Lower lobe of right lung (tissue), 2 donors: ENCODE measurements around the gene PSKH1. TPM values are rescaled to one million over a fixed set of nuclear protein-coding genes. Genes with fewer than 3 reads are reported as not detected.

Source experiments
- ATAC-seq, 2 donors: fragments of 200-7000 bp; cut with Tn5 transposase; one replicate each; pipeline ENCODE4 v1.9.1; 2020 to 2022; ENCODE audit warnings: mild to moderate bottlenecking in 2 of 2, moderate library complexity in 2 of 2
- DNase-seq: peaks from one replicate; pipeline ENCODE4 v3.0.0-alpha.2; 2020
- H3K27ac ChIP-seq: fragments of 200-600 bp; one replicate; pipeline ENCODE4 v1.8.0; 2022
- H3K27me3 ChIP-seq: fragments of 200-600 bp; one replicate; pipeline ENCODE4 v1.8.0; 2022; ENCODE audit warnings: low read depth
- H3K36me3 ChIP-seq: fragments of 200-600 bp; one replicate; pipeline ENCODE4 v1.8.0; 2022; ENCODE audit warnings: mild to moderate bottlenecking
- H3K4me1 ChIP-seq: fragments of 200-600 bp; one replicate; pipeline ENCODE4 v1.8.0; 2022
- H3K4me3 ChIP-seq: fragments of 200-600 bp; one replicate; pipeline ENCODE4 v1.8.0; 2022; ENCODE audit warnings: mild to moderate bottlenecking
- H3K9me3 ChIP-seq: fragments of 200-600 bp; one replicate; pipeline ENCODE4 v1.8.0; 2022
- intact Hi-C: fragments of 100-400 bp; cut with DNase I; formaldehyde crosslinking; loops from one replicate; pipeline ENCODE4 v1.11.0; 2022
- total RNA-seq: library from RNA; stranded (reverse); fragmentation: NEBNext Ultra II Directional; extraction: Animal tissue kit (Norgen Biotek cat#: 25700); gene quantifications from one replicate; pipeline ENCODE4 v1.2.1, GENCODE V29; 2021
- TF ChIP-seq, protein P1 (sequence below): fragments of 200-600 bp; IDR thresholded peaks from one replicate; pipeline ENCODE4 v1.8.0; 2022; ENCODE audit warnings: antibody characterized with exemption, mild to moderate bottlenecking
- donor health status: DM: no; HTN: yes; CAD: no; lungs with severe emphysema.

PSKH1 gene
- total RNA-seq, 1 donor from 2014 or later, result 28.3 TPM

DNA sequence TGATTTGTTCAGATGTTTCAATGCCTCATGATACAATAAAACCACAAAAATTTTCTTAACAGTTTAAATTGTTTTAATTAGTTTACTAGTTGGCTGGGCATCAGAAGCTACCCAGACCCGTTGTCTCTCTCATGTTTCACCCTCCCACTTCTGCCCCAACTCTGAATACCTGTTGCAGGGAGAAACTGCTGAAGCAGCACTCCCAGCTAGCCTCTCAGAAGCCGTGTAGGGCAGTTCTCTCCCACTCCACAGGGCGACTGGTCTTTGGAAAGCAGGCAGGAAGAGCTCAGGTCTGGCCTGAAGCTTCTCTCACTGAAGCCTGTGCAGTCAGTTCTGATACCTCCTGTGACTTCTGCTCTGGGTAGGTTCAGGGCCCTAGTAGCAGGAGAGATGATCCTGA is 21.8 kb upstream of the PSKH1 start:
- no peak overlapping the region for H3K4me3 ChIP-seq
- H3K36me3 ChIP-seq, result peaks cover 63% of the 10 kb centered on the region
- ATAC-seq (no peak), DNase-seq (no peak)
- H3K27me3 ChIP-seq, result no peaks in the 10 kb centered on the region
- no peaks in the 10 kb centered on the region for H3K9me3 ChIP-seq
- no peak overlapping the region for H3K27ac ChIP-seq
- TF ChIP-seq, protein P1, sequence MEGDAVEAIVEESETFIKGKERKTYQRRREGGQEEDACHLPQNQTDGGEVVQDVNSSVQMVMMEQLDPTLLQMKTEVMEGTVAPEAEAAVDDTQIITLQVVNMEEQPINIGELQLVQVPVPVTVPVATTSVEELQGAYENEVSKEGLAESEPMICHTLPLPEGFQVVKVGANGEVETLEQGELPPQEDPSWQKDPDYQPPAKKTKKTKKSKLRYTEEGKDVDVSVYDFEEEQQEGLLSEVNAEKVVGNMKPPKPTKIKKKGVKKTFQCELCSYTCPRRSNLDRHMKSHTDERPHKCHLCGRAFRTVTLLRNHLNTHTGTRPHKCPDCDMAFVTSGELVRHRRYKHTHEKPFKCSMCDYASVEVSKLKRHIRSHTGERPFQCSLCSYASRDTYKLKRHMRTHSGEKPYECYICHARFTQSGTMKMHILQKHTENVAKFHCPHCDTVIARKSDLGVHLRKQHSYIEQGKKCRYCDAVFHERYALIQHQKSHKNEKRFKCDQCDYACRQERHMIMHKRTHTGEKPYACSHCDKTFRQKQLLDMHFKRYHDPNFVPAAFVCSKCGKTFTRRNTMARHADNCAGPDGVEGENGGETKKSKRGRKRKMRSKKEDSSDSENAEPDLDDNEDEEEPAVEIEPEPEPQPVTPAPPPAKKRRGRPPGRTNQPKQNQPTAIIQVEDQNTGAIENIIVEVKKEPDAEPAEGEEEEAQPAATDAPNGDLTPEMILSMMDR, result no peak
- intact Hi-C loops, result no loop called here
- H3K4me1 ChIP-seq, result peaks cover 30% of the 10 kb centered on the region

DNA sequence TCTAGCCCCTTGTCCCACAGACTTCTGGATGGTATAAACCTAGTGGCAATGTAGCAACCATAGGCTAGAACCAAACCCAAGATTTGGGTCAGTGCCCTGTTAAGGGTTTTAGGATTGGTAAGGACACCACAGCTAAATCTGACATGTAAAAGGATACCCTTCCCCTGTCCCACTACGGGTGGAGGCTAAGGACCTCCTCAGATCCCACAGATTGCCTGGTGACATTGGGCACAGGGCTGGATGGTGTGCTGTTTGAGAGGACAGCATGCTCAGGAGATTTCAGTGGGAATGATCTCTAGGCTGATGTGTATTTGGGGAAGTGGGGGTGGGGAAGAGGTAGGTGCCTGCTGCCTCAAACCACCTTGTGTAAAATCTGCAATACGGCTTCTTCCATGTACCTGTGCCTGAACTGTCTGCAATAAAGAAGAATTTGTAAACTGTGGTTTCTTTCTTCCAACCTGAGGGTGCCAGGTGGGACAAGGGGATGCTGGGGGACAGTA is 20.9 kb upstream of the PSKH1 start:
- DNase-seq (no peak), ATAC-seq (no peak)
- Histone ChIP-seq H3K4me3 (peak overlapping the region; percentile 99), H3K9me3 (no peaks in the 10 kb centered on the region), H3K36me3 (peaks cover 63% of the 10 kb centered on the region), H3K4me1 (peaks cover 30% of the 10 kb centered on the region), H3K27me3 (no peaks in the 10 kb centered on the region), H3K27ac (peak overlapping the region; percentile 90)
- TF ChIP-seq, protein P1, result no peak
- intact Hi-C loops, result no loop called here

DNA sequence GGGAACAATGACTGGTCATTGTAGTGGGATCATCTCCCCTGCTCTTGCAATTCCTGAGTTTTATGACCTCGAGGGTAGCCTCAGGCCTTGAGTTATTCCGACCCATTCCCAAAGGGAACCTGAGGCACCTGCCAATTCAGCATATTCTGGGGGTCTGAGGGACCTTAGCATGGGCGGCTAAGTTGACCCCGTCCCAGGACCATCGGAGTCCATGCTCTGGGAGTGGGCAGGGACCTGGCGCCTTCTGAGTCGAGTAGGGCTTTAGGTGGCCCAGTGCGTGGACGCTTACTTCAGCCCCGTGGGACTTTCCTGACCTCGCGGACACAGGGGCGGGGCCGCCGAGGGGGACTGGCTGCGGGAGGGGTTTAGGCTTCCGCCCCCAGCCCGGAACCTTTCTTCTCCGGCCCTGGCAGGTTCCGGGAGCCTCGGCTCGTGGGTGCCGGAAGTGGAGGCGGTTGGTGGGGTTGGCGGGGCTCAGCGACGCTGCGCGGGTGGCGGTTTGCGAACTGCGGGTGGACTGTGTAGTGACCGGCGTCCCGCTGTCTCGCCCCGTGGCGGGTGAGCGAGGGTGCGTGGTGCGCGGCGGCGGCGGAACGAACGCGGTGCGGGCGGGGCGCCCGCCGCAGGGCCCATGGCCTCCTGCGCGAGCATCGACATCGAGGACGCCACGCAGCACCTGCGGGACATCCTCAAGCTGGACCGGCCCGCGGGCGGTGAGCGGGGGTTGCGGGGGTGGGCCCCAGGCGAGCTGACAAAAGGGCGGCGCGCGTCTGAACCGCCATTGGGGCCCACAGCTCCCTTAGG is 20.2 kb upstream of the PSKH1 start, which contains the start of gene EDC4:
TSS of gene EDC4 (plus strand) at position 422 of the 804 bp plus-strand sequence. CDS start at position 632, 210 bp downstream.
- Histone ChIP-seq H3K36me3 (peaks cover 63% of the 10 kb centered on the region), H3K9me3 (no peaks in the 10 kb centered on the region), H3K4me1 (peaks cover 30% of the 10 kb centered on the region), H3K27me3 (no peaks in the 10 kb centered on the region), H3K27ac (peak within 1 kb of the TSS; percentile 90), H3K4me3 (peak within 1 kb of the TSS; percentile 99)
- TF ChIP-seq, protein P1, result no peak
- DNase-seq (peak; percentile 91), ATAC-seq (peak; percentile 94 to 95)
- intact Hi-C loops, result no loop called here

DNA sequence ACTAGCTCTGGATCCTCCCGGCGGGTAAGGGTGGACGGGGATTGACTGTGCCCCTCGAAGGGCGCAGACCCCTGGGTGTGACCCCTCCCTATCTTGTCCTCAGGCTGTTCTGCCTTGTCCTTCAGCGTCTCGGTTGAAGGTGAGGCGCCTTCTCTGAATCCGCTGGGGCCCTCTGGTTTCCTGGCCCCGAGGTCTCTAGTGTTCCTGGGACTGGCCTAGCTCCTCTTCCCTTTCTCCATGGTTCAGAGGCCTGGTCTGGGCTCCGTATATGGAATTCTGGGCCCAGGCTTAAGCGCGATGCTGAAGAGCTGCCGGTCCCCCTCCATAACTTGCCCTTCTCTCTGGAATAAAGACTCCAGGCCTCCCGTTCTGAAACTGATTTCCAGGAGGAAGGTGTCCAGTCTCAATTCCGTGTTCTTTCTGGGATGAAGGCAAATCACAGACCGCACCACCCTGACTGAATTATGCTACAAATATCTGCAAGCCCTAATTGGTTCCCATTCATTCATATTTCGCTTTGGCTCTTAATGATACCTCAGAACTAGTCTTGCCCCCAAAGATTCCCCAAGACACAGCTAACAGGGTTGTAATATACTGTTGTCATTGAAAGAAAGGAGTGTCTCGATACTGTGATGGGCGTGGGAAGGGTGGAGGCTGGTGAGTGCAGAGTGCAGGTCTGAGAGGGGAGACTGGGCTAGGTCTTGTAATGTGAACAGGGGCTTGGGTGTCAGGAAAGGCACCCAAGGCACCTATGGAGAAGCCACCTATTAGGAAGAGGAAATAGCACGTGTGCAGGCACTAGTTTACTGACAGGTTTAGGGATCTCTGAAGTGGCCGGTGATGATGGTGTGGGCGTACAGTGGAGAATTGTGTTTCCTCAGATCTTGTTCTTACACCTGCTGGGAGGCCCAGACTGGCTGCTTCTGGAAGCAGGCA is 19.4 kb upstream of the PSKH1 start:
- Histone ChIP-seq H3K4me1 (peaks cover 30% of the 10 kb centered on the region), H3K9me3 (no peaks in the 10 kb centered on the region), H3K27ac (peak overlapping the region; percentile 90), H3K36me3 (peaks cover 63% of the 10 kb centered on the region), H3K27me3 (no peaks in the 10 kb centered on the region), H3K4me3 (peak overlapping the region; percentile 99)
- ATAC-seq (peak; percentile 10 to 32), DNase-seq (no peak)
- TF ChIP-seq, protein P1, result no peak
- intact Hi-C loops, result no loop called here

DNA sequence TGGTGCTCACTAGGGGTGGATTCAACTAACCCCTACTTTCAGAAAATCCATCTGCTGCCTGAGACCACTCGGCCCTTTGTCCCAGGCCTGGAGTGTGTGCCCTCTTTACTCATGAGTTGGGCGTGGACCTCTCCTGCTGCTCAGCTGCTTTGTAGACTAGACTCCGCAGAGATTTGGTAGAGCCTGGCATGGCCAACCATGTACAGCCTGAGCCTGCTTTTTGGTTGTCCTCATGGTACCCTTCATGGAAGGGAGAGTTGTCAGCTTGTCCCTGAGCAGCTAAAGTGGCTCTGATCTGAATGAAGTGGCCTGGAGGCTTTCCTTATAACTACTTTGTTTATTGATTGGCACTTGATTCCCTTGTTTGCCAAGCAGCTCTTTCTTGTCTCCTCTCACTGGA is 18.7 kb upstream of the PSKH1 start:
- H3K27me3 ChIP-seq, result no peaks in the 10 kb centered on the region
- no peaks in the 10 kb centered on the region for H3K9me3 ChIP-seq
- no peak for DNase-seq
- H3K36me3 ChIP-seq, result peaks cover 63% of the 10 kb centered on the region
- TF ChIP-seq, protein P1, result no peak
- peaks cover 30% of the 10 kb centered on the region for H3K4me1 ChIP-seq
- H3K4me3 ChIP-seq, result peak overlapping the region; percentile 99
- intact Hi-C loops, result no loop called here
- no peak overlapping the region for H3K27ac ChIP-seq
- no peak for ATAC-seq
